Measurements from ENCODE around the gene LMAN1L. TPM values are rescaled to one million over a fixed set of nuclear protein-coding genes. Genes with fewer than 3 reads are reported as not detected.

LMAN1L gene
- total and polyA plus RNA-seq, 9 donors = not detected

DNA sequence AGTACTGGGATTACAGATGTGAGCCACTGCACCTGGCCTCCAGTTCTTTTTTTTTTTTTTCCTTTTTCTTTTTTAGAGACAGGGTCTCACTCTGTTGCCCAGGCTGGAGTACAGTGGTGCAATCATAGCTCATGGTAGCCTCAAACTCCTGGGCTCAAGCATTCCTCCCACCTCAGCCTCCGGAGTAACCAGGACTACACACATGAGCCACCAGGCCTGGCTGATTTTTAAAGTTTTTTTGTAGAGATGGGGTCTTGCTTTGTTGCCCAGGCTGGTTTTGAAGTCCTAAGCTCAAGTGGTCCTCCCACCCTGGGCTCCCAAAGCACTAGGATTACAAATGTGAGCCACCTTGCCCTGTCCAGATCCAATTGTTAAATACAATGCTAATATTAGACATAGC lies 43.9 kb downstream of the LMAN1L start:
- intact Hi-C loops (cut with DNase I) = no loop called here
- no peaks in the 10 kb centered on the region for H3K9me3 ChIP-seq
- WGBS, 3 donors = 93 to 100% (median 100%) methylated on average over 1 of the region's 1 CpG
- H3K36me3 ChIP-seq = no peaks in the 10 kb centered on the region
- no peak for DNase-seq
- no peaks in the 10 kb centered on the region for H3K27me3 ChIP-seq
- no peak overlapping the region for H3K27ac ChIP-seq
- no peaks in the 10 kb centered on the region for H3K4me1 ChIP-seq (ENCODE audit: insufficient read depth)
- H3K4me3 ChIP-seq = no peak overlapping the region
- TF ChIP-seq POLR2A (IDR thresholded peaks at IDR 0.05) = no peak
- no peak for TF ChIP-seq EP300 (IDR thresholded peaks at IDR 0.05)
- no peak for TF ChIP-seq CTCF (IDR thresholded peaks at IDR 0.05)

DNA sequence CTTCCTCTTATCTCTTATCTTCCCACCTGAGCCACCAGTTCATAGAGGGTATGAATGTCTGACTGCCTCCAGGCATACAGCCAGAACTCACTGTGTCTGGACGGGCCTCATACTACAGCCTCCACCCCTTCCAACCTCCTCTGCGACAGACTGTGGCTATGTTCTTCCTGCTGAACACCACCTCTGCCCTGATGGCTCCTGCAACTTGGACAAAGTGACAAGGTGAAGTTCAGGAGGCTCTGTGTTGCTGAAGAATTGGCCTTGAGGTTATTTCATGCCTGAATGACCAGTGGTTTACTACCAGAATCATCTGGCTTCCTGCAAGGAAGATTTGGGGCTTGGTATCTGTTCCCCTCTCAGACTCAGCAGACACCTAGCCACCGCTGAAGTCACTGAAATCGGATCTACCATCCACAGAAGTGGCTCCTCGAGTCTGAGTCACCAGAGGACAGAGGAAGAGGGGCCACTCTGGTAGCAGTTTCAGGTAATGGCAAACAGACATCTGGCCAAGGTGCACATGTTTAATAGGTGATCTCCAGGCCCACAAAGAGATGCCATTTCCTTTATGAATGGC lies 44.5 kb downstream of the LMAN1L start:
- WGBS, 3 donors = 83 to 88% (median 88%) methylated on average over 5 of the region's 5 CpGs
- H3K4me3 ChIP-seq = no peak overlapping the region
- DNase-seq = no peak
- no peaks in the 10 kb centered on the region for H3K27me3 ChIP-seq
- TF ChIP-seq EP300 (IDR thresholded peaks at IDR 0.05) = no peak
- no peak for TF ChIP-seq POLR2A (IDR thresholded peaks at IDR 0.05)
- no peak for TF ChIP-seq CTCF (IDR thresholded peaks at IDR 0.05)
- no peak overlapping the region for H3K27ac ChIP-seq
- H3K4me1 ChIP-seq (ENCODE audit: insufficient read depth) = no peaks in the 10 kb centered on the region
- no peaks in the 10 kb centered on the region for H3K36me3 ChIP-seq
- intact Hi-C loops (cut with DNase I) = no loop called here
- no peaks in the 10 kb centered on the region for H3K9me3 ChIP-seq

DNA sequence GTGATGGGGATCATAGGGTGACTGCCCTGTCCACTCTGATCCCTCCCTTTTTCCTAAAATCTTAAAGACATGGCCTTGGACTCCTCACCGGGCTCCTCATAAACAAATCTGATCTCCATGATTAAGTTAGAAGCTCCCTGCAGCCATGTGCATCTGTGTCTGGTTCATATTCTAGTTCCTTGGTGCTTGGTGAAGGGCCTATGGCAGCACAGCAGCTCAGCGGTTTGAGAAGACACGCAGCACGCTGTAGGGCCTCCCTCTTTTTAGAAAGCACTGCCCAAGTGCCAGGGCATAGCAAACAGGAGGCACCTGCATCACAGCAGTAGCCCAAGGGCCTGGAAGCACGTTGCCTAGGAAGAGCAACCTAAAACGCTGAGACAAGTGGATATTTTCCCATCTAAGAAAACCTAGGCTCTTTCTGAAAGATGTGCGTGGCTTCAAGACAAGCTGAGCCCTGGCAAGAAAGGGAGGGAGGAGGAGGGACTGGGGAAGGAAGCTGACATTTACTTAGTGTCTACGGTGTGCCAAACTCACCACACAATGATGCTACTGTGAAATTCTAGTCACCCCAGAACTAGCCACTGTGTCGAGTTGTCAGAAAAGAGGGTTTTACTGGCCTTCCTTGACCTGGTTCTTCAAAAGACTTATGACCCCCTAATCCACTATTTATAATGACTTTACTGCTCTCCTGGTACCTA lies 45.2 kb downstream of the LMAN1L start:
- no peak for TF ChIP-seq POLR2A (IDR thresholded peaks at IDR 0.05)
- Histone ChIP-seq H3K4me3 (no peak overlapping the region), H3K9me3 (no peaks in the 10 kb centered on the region), H3K4me1 (ENCODE audit: insufficient read depth) (no peaks in the 10 kb centered on the region), H3K27ac (no peak overlapping the region), H3K36me3 (no peaks in the 10 kb centered on the region), H3K27me3 (no peaks in the 10 kb centered on the region)
- intact Hi-C loops (cut with DNase I) = no loop called here
- DNase-seq = no peak
- WGBS, 3 donors = 72 to 78% (median 76%) methylated on average over 9 of the region's 9 CpGs

- H3K4me1 ChIP-seq (ENCODE audit: insufficient read depth) = no peaks in the 10 kb centered on the region
- H3K27me3 ChIP-seq = no peaks in the 10 kb centered on the region
- no peaks in the 10 kb centered on the region for H3K9me3 ChIP-seq
- H3K36me3 ChIP-seq = no peaks in the 10 kb centered on the region
- intact Hi-C loops (cut with DNase I) = no loop called here
- H3K4me3 ChIP-seq = no peak overlapping the region
- no peak for TF ChIP-seq EP300 (IDR thresholded peaks at IDR 0.05)
- no peak for TF ChIP-seq POLR2A (IDR thresholded peaks at IDR 0.05)
- TF ChIP-seq CTCF (IDR thresholded peaks at IDR 0.05) = no peak
- WGBS, 3 donors = 81 to 87% (median 82%) methylated on average over 4 of the region's 4 CpGs
- H3K27ac ChIP-seq = no peak overlapping the region
- DNase-seq = no peak
These were observed 45.7 kb downstream of the LMAN1L start for GRCh38 chr15:74858369-74858740.

All from ovary (tissue), 9 donors.